Measurements from ENCODE around the gene CEACAM19.
"Not testable (repeated sequence)": the region's sequence is repeated elsewhere in the genome, so short reads cannot be mapped to it uniquely, and the experiment has no call there.

Gene CEACAM19

DNA sequence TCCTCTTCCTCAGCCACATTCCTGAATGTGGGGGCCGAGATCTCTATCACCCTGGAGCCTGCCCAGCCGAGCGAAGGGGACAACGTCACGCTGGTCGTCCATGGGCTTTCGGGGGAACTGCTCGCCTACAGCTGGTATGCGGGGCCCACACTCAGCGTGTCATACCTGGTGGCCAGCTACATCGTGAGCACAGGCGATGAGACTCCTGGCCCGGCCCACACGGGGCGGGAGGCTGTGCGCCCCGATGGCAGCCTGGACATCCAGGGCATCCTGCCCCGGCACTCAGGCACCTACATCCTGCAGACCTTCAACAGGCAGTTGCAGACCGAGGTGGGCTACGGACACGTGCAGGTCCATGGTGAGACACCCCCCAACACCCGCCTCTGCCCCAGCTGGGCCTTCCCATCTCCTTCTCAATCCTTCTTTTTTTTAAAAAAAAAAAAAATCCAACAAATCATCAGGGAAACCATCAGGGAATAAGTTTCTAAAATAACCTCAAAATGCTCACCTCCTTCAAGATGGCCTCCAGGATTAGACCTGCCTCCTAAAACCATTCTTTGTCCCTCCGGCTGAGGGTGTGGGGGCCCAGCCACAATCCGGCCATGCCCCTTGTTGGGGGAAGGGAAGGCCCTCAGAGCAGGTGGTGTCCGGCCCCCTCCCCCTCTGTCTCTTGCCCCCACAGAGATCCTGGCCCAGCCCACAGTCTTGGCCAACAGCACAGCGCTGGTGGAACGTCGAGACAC is 32.2 kb downstream of the CEACAM19 start:
- DNase-seq, result no peak

- no peak for DNase-seq
Measured at GRCh38 chr19:44704982-44705381, 33.7 kb downstream of the CEACAM19 start.

GRCh38 chr19:44705502-44706010 is 34.3 kb downstream of the CEACAM19 start:
- DNase-seq, result no peak

- DNase-seq, result no peak
Measured at GRCh38 chr19:44706506-44707236, 35.4 kb downstream of the CEACAM19 start.

- DNase-seq, result no peak
Measured at GRCh38 chr19:44707794-44708193, 36.5 kb downstream of the CEACAM19 start.

- DNase-seq, result no peak
Measured at GRCh38 chr19:44708940-44709339, 37.7 kb downstream of the CEACAM19 start.

DNA sequence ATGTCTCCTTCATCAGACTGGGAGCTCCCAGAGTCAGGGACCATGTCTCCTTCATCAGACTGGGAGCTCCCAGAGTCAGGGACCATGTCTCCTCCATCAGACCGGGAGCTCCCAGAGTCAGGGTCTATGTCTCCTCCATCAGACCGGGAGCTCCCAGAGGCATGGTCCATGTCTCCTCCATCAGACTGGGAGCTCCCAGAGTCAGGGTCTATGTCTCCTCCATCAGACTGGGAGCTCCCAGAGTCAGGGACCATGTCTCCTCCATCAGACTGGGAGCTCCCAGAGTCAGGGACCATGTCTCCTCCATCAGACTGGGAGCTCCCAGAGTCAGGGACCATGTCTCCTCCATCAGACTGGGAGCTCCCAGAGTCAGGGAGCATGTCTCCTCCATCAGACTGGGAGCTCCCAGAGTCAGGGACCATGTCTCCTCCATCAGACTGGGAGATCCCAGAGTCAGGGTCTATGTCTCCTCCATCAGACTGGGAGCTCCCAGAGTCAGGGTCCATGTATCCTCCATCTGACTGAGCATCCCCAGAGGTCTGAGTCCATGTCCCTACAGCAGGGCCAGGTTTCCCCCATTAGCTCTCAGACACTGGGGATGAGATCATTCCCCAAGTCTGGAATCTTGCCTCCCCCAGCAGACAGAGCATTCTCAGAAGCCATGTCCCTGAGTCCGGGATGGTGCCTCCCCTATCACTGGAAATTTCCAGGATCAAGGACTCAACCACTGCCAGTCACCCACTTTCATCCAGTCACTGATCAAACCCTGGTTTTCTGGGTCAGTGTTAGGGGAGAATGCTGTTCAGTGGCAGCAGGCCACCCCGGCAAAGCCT is 38.4 kb downstream of the CEACAM19 start:
- DNase-seq, result not testable (repeated sequence)

- DNase-seq, result no peak
Measured at GRCh38 chr19:44710483-44710882, 39.2 kb downstream of the CEACAM19 start.

- DNase-seq, result no peak
Measured at GRCh38 chr19:44712864-44713515, 41.7 kb downstream of the CEACAM19 start.

- no peak for DNase-seq
Measured at GRCh38 chr19:44714597-44715169, 43.4 kb downstream of the CEACAM19 start.

DNA sequence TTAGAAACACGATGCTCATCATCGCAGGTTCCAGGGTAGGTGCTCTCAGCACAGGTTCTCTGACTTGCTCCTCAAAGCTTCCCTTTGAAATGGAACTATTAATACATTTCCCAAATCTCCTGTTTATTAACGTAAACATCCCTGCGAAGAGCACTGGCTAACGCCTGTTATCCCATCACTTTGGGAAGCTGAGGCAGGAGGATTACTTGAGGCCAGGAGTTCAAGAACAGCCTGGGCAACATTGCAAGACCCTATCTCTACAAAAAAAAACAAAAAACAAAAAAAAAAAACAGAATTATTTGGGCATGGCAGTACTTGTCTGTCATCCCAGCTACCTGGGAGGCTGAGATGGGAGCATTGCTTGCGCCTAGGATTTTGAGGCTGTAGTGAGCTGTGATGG is 46.3 kb downstream of the CEACAM19 start:
- no peak for DNase-seq

DNA sequence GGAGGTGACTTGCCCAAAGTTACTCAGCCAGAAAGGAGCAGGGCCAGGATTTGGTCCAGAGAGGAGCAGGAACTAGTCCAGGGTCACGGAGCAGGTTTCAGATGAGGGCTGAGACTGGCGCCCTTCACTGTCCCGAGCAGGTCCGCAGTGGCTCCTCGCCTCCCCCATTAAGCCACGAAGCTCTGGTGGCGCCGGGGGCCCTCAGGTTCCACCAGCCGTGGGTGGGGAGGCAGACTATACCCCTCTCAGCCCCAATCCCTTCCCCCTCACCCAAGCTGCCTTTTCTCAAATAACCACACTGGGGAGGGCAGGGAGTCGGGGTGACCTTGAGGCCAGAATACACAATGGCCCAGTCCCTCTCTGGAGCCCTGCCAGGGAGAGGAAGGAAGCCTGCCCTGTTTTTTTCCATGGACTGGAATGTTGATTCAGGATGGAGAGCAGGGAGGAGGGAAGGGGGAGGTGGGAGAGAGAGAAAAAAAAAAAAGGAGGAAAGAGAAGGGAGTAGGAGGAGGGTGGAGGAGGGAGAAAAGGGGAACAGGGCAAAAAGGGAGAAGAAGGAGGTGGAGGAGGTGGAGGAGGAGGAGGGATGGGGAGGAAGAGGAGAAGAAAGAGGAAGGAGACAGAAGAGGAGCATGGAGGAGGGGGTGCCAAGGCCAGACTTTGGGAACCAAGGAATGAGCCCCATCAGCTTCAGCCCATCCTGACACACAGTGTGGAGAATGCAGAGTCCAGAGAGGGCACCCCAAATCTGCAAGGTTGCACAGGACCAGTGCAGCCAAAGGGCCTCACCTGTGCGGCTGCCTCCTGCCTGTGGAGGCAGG is 47.4 kb downstream of the CEACAM19 start:
- DNase-seq, result no peak

GRCh38 chr19:44719262-44719701 is 48.0 kb downstream of the CEACAM19 start:
- no peak for DNase-seq

- DNase-seq, result not testable (repeated sequence)
Measured at GRCh38 chr19:44720396-44720795, 49.1 kb downstream of the CEACAM19 start.

DNA sequence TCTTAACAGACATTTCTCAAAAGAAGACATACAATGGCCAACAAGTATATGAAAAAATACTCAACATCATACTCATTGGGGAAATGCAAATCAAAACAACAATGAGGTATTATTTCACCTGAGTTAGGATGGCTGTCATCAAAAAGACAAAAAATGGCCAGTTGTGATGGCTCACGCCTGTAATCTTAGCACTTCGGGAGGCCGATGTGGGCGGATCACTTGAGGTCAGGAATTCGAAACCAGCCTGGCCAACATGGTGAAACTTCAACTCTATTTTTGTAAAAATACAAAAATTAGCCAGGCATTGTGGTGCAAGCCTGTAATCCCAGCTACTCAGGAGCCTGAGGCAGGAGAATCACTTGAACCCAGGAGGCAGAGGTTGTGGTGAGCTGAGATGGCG is 49.7 kb downstream of the CEACAM19 start:
- DNase-seq, result no peak

DNA sequence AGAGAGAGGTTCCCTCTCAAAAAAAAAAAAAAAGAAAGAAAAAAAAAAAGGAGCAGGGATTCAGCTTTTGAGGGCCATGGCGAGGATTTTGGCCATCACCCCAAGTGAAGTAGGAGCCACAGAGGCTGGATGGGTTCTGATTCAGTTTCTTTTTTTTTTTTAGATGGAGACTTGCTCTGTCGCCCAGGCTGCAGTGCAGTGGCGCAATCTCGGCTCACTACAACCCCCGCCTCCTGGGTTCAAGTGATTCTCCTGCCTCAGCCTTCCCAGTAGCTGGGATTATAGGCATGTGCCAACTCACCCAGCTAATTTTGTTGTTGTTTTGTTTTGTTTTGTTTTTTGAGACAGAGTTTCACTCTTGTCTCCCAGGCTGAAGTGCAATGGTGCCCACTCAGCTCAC is 50.1 kb downstream of the CEACAM19 start:
- DNase-seq, result not testable (repeated sequence)

GRCh38 chr19:44722131-44723121 is 51.1 kb downstream of the CEACAM19 start:
- DNase-seq, result peak; percentile 66

DNA sequence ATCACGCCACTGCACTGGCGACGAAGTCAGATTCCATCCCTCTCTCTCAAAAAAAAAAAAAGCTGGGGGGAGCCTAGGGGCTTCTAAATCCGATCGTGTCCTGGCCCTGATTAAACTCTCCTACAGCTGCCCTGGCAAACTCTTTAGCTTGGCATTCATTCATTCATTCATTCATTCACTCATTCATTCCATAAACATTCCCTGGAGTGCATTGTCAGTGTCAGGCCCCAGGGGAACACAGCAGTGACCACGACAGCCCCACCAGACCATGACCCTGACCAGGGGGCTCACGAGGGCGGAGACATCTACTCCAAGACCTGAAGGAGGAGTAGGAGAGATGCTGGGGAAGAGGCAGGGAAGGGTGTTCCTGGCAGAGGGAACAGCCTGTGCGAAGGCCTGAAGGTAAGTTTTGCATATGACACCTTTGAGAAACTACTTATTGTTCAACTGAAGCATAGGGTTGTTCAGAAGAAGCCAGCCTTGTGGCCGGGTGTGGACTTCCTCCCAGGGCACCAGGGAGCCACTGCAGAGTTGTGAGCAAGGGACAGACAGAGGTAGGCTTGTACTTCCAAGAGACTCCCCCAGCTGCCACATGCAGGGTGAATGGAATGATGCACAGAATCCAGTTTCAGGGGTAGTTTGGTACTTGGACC is 52.1 kb downstream of the CEACAM19 start:
- DNase-seq, result no peak

- peak; percentile 81 for DNase-seq
Measured at GRCh38 chr19:44723952-44724319, 52.7 kb downstream of the CEACAM19 start.

DNA sequence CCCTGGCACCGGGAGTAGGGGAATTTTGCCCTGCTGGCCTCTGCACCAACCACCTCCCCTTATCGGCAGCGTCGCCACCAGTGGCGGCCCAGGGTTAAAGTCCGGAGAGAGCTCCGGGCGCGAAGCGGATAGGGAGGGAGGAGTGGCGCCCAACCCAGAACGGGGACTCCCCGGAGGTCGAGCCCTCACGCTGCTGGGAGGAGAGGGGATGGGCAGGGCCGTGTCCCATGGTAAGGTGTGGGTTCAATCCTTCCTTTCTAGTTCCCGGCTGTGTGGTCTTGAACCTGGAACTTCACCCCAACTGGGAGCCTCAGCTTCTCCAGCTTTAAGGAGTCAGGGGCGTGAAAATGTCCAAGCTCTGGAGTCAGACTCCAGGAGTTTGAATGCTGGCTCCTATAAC is 54.0 kb downstream of the CEACAM19 start:
- peak; percentile 22 for DNase-seq
